BJ (cell line): ENCODE measurements around the gene GRN. TPM values are rescaled to one million over a fixed set of nuclear protein-coding genes. Genes with fewer than 3 reads are reported as not detected.

Experiments used
- CTCF ChIA-PET: fragments of 350-600 bp; formaldehyde crosslinking; extraction: SDS; loops from one replicate; lab custom pipeline; 2021; ENCODE audit warnings: antibody characterized with exemption, inconsistent platforms; lab: Yijun Ruan, JAX
- POLR2A ChIA-PET: fragments of 300-600 bp; sonication (Branson Sonifier 250); formaldehyde crosslinking; extraction: SDS; loops from one replicate; lab custom pipeline; 2021; ENCODE audit warnings: antibody characterized with exemption; lab: Charles Lee
- DNase-seq: peaks from one replicate; pipeline ENCODE4 v3.0.0-alpha.2; 2011; ENCODE audit warnings: low read depth
- H3K27me3 ChIP-seq: 2 replicates; pipeline ENCODE4 v1.6.0; 2011; ENCODE audit warnings: low read length; ENCODE audit not compliant: control insufficient read depth, insufficient read depth
- H3K36me3 ChIP-seq: 2 replicates; pipeline ENCODE4 v1.5.1; 2011; ENCODE audit warnings: low read length; ENCODE audit not compliant: control insufficient read depth, insufficient read depth
- H3K4me3 ChIP-seq: 2 replicates; pipeline ENCODE4 v1.5.1; 2011; ENCODE audit warnings: low read depth, mild to moderate bottlenecking, control low read depth, low read length
- polyA plus RNA-seq: library from polyadenylated mRNA; depleted of rRNA; stranded (reverse); fragments of >200 nt; gene quantifications from 2 replicates; pipeline ENCODE4 v1.2.3, GENCODE V29; 2011
- TF ChIP-seq, protein P1 (sequence below): IDR thresholded peaks from 2 replicates; pipeline ENCODE4 v1.5.1; 2011; ENCODE audit warnings: low read depth, mild to moderate bottlenecking, control low read depth, inconsistent platforms, low read length, moderate library complexity; ENCODE audit not compliant: insufficient read depth

The GRN gene
- polyA plus RNA-seq, 1 experiment = 581 TPM

DNA sequence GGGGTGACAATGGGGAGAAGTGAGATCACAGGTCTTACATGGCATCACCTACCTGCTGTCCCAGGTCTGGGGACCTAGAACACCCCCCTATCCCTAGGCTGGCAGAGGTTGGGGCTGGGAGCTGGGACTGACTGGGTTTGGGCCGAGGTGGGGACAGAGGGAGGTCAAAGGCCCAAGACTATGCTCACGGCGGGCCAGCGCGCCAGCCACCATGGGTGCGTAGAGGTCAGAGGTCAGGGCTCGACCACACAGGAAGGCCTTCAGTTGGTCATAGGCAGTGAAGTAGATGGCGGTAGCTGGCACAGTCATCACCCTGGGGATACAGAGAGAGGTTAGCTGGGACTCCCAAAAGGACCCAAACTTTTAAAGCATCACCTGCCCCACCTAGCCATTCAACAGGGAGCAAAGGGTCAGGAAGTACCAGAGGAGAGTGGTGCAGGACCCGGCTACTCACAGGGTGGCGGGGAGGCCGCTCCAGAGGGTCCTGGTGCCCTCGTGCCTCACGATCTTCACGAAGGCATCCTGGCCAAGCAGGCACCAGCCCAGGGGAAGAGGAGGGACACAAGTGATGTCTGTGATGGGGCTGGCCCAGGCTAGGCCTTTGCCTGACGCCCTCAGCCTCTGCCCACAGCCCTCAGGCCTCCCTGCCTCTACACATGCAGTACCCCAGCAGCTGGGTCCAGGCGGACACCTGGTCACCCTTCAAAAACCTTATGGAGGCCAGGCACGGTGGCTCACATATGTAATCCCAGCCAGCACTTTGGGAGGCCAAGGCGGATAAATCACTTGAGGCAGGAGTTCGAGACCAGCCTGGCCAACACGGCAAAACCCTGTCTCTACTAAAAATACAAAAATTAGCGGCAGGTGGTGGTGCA is 23.6 kb upstream of the GRN start:
- ChIA-PET CTCF (interaction anchor here (0.6 to 1.3 kb wide), 6 partner anchors 9 to 111 kb away, joined by 3 to 5 read pairs (median 3); partner anchors contain the start of gene UBTF), POLR2A (interaction anchor here (0.5 kb wide), 1 partner anchor 100 kb away, joined by 4 read pairs; no protein-coding TSS in a partner anchor)
- Histone ChIP-seq H3K36me3 (peaks cover 18% of the 10 kb centered on the region), H3K27me3 (peaks cover 7% of the 10 kb centered on the region), H3K4me3 (no peak overlapping the region)
- DNase-seq = no peak
- TF ChIP-seq, protein P1, sequence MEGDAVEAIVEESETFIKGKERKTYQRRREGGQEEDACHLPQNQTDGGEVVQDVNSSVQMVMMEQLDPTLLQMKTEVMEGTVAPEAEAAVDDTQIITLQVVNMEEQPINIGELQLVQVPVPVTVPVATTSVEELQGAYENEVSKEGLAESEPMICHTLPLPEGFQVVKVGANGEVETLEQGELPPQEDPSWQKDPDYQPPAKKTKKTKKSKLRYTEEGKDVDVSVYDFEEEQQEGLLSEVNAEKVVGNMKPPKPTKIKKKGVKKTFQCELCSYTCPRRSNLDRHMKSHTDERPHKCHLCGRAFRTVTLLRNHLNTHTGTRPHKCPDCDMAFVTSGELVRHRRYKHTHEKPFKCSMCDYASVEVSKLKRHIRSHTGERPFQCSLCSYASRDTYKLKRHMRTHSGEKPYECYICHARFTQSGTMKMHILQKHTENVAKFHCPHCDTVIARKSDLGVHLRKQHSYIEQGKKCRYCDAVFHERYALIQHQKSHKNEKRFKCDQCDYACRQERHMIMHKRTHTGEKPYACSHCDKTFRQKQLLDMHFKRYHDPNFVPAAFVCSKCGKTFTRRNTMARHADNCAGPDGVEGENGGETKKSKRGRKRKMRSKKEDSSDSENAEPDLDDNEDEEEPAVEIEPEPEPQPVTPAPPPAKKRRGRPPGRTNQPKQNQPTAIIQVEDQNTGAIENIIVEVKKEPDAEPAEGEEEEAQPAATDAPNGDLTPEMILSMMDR = no peak

DNA sequence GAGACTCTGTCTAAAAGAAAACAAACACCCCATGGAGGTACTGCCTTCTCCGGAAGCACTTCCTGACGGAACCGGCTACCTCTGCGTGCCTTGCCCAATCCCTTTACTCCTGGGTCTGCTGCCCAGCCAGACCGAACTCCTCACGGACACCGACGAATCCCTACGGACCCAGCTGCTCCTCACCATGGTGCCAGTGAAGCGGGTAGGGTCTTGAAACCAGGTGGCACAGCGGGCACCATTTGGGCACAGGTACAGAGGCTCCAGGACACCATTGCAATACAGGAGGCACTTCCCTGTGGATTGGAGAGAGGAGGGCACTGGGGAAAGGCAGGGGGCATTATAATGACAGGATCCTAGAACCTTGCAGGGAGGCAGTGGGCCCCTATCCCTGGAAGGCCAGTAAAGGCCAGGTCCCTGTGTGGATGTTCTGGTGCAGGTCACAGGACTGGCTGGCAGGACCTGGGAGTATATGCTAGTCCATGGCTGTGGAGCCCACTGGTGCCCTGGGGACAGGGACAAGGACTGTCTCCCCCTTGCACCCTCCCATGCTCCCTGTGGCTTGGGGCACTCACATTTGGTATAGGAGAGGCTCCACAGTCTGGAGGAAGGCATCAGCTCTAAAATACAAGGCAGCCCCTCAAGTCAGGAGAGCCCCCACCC is 22.7 kb upstream of the GRN start:
- Histone ChIP-seq H3K27me3 (peaks cover 1% of the 10 kb centered on the region; the same call in 1 of the 2 replicates), H3K36me3 (peaks cover 18% of the 10 kb centered on the region), H3K4me3 (no peak overlapping the region)
- ChIA-PET CTCF (interaction anchor here (1.2 to 1.3 kb wide), 2 partner anchors 23 to 112 kb away, joined by 3 to 5 read pairs; no protein-coding TSS in a partner anchor), POLR2A (no interaction called here)
- TF ChIP-seq, protein P1 = no peak
- DNase-seq = no peak

GRCh38 chr17:44323359-44324091 is 21.6 kb upstream of the GRN start:
- CTCF ChIA-PET = interaction anchor here (1.2 to 2.1 kb wide), 2 partner anchors 11 to 114 kb away, joined by 3 to 8 read pairs; no protein-coding TSS in a partner anchor
- Histone ChIP-seq H3K36me3 (peaks cover 18% of the 10 kb centered on the region), H3K27me3 (no peaks in the 10 kb centered on the region), H3K4me3 (peak overlapping the region; percentile 93)
- TF ChIP-seq, protein P1 = no peak
- POLR2A ChIA-PET = no interaction called here
- no peak for DNase-seq

DNA sequence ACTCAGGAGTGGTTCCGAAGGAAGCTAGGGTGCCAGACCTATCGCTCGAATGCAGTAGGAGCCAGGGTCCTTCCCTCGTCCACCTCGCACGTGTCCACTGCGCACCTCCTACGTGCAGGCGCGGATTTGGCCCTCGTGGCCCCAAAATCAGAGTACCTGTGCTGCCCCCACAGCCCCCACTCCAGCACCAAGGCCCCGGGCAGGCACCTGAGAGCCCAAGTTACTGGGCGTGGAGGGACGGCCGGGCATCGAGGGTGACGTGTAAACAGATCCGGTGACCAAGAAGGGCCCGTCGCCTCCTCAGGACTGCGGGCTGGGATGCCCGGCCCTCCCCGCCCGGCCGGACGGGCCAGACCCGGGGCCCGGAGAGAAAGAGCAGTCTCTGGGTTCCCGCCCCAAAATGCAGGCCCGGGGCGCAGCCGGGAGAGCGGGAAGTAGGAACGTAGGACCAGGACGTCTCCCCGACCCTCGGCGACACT is 21.0 kb upstream of the GRN start:
- TF ChIP-seq, protein P1 = no peak
- peaks cover 18% of the 10 kb centered on the region for H3K36me3 ChIP-seq
- H3K4me3 ChIP-seq = peak overlapping the region; percentile 93
- no peak for DNase-seq
- CTCF ChIA-PET = interaction anchor here (0.7 to 2.1 kb wide), 7 partner anchors 10 to 198 kb away, joined by 3 to 8 read pairs (median 4); no protein-coding TSS in a partner anchor
- POLR2A ChIA-PET = no interaction called here
- no peaks in the 10 kb centered on the region for H3K27me3 ChIP-seq
